DMS53 treated with DMSO at 0.1 percent for 48 hours (cell line): ENCODE data around the gene FAM111A.
A peak's percentile ranks its signal among the peaks of the same experiment; 100 is the strongest.

Experiments
- DNase-seq: peaks from one replicate; lab custom pipeline; 2025; ENCODE audit not compliant: unreplicated experiment; lab: John Stamatoyannopoulos, UW

FAM111A gene

DNA sequence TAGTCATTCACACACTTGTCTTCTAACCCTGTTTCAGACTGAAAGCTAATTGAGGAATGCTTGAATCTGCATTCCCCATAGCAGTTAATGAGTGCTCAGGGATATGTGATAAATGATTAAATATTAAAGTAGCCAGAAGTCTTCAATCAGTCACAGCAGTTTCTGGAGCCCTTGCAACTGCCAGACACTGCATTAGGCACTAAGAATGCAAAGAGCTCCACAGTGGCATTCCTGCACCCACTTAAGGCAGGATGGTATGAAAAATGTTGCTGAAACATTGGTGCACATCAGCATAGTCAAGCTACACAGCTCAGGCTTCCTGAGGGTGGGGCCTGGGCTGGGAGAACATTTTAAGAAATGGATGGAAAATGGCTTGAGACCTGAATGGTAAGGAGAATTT is 35.7 kb downstream of the FAM111A start:
- no peak for DNase-seq

DNA sequence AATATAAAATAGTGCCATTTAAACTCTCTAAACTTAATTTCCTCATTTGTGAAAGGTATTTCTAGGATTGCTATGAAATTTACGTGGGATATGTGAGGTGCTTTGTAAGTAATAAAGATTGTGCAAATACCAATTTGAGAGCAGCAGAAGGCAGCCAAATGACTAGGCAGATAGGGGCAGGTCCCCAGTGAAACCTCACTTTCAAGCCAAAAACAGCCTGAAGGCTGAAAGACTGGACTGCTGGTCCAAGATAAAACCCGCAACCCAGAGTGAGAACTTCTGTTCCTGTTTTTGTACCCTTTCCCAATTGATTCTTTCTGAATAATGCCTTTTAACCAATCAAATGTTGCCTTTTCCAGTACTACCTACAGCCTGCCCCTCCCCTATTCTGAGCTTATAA is 36.5 kb downstream of the FAM111A start:
- DNase-seq, result no peak

DNA sequence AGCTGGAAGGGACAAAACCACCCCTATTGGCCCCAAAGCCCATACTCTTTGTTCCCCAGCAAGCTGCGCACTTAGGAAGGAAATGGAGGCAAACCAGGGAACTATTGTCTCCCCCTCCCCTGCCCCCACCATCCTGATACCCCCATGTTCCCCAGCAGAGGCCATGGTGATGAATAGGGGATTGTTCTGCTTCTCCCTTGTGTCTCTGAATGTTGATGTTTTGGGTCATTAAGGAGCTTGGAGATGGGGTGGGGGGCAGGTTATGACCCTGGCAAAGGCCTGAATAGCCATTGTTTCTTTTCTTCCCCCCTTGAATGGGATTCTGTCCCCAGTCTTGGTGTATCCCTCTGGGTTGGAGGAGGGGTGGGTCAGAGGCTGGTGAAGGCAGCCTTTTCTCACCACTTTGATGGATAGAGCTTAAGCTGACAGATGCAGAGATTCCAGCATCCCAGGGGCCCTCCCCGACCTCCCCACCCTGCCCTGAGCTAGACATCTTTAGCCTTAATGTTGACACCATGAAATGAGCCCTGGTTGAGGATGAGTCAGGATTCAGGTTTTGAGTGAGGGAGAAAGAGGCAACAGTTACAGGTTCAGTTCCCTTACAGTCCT is 37.6 kb downstream of the FAM111A start:
- no peak for DNase-seq

GRCh38 chr11:59180907-59181306 is 38.3 kb downstream of the FAM111A start:
- no peak for DNase-seq

DNA sequence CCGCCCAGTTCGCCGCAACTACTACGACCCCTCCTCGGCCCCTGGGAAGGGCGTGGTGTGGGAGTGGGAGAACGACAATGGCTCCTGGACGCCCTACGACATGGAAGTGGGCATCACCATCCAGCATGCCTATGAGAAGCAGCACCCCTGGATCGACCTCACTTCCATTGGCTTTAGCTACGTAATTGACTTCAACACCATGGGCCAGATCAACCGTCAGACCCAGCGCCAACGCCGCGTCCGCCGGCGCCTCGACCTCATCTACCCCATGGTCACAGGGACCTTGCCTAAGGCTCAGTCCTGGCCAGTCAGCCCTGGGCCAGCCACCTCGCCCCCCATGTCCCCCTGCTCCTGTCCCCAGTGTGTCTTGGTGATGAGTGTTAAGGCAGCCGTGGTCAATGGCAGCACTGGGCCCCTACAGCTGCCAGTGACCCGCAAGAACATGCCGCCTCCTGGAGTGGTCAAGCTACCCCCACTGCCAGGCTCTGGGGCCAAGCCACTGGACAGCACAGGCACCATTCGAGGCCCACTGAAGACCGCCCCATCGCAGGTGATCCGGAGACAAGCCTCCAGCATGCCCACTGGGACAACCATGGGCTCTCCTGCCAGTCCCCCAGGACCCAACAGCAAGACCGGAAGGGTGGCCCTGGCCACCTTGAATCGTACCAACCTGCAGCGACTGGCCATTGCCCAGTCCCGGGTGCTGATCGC is 39.2 kb downstream of the FAM111A start:
- no peak for DNase-seq

- no peak for DNase-seq
These were observed 39.9 kb downstream of the FAM111A start for GRCh38 chr11:59182457-59183151.

- no peak for DNase-seq
These were observed 41.1 kb downstream of the FAM111A start for GRCh38 chr11:59183771-59184170.

GRCh38 chr11:59184691-59185339 is 42.2 kb downstream of the FAM111A start:
- DNase-seq, result no peak

DNA sequence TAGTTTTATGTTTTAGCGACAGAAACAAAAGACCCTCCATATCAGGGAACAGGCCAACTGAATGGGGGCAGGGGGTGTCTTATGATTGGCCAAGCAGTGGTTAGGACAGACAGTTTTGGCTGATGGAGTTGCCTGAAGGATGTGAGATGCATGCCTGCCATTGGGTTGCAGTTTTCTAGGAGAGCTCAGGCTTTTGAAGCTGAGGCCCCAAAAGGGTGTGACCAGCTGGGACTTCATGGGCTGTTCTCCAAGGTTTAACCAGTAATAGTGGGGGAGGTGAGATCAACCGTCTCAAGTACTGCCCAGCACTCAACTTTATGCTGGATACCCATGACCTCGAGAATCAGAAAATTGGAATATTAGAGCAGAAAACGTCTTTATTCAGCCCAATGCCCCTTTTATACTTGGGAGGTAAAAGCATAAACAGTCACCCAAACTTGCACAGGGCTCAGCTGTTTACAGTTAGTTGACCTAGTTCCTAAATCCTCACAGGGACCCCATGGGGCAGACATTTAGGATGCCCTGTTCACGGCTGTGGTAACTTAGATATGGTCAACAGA is 42.8 kb downstream of the FAM111A start:
- no peak for DNase-seq

GRCh38 chr11:59186130-59186594 is 43.5 kb downstream of the FAM111A start:
- peak; percentile 11 for DNase-seq

GRCh38 chr11:59187035-59187434 is 44.4 kb downstream of the FAM111A start:
- no peak for DNase-seq

DNA sequence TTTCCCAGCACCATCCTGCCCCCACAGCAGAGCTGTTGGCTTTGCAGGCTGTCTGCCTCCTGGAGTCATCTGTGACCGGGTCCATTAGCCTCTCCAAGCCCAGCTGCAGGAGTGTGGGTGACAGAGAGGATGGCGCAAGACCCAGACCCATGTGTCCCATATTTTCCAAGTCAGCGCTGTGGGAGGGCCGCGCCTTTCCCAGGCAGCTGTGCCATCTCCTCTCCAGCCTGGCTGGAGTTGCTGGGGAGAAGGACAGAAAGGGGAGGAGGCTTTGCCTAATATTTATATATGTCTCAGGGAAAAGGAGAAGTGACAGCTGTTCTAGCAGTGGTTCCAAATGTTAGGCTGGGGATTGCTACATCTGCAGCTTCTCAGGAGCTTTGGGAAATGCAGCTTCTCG is 44.9 kb downstream of the FAM111A start:
- DNase-seq, result no peak

DNA sequence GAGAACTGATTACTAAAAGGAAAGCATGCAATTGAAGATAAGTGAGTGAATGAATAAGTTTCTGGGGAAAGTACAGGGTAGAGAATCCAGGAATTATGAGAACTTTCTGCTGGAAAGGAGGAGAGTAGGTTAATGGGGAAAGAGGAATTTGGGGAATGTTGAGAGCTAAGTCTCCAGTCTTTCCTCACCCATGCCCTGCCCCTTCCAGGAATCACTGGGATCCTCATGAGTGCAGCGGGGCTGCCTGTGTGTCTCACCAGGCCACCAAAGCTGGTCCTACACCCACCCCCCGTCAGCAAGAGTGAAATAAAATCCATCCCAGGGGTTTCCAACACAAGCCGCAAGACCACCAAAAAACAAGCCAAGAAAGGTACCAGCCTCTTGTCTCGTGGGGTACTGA is 46.3 kb downstream of the FAM111A start:
- DNase-seq, result no peak

DNA sequence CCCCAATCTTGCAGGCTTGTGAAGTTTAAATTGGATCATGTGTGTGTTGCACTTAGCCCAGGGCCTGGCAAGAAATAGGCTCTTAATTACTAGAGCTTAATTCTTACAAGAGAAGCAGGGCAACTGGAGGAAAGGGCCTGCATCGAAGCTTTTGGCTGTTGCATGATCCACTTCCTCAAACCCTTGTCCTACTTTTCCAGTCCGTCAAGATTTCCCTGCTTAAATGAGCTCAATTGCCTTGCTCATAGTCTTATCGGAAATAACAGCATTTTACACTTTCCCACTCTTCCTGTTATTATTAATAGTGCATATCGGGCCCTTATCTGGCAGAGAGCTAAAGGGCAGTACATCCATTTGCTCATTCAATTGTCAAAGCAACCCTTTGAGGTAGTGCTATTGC is 47.3 kb downstream of the FAM111A start:
- no peak for DNase-seq

- no peak for DNase-seq
These were observed 48.4 kb downstream of the FAM111A start for GRCh38 chr11:59191095-59191494.

DNA sequence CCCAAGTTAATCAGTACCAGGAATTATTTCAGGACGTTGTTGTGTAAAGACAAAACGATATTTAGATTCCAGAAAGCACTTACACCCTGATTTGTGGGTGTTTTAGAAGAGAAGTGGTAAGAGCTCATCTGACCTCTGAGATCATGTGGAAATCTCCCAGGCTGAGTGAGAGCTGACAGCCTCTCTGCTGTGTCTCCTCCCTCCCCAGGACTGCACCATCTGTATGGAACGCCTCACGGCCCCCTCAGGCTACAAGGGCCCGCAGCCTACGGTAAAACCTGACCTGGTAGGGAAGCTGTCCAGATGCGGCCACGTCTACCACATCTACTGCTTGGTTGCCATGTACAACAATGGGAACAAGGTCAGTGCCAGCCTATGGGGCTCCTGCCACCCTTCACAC is 49.2 kb downstream of the FAM111A start:
- DNase-seq, result no peak

DNA sequence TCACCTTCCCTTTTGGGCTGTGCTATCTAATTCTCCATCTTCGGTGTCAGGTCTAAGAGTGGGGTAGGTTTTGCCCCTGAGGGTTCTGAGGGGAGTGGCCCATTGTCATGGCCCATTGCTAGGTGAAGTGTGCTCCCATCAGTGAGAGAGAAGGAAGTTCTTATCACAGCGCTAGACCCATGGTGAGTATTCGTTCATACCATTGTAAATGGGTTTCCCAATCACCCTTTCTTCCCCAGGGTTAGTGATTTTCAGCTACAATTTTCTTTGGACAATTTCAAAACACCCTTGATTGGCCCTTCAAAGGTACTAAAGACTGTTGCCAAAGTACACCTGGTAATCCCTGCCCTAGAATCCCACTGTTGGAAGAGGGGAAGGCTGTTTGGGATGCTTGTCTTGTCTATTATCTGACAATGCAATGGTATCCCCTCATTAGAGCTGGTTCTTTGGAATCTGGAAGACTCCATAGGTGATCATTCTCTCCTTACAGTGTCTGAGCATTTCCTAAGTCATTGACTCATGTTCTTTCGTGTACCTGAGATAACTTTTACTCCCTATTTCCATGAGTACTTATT is 49.9 kb downstream of the FAM111A start:
- no peak for DNase-seq

DNA sequence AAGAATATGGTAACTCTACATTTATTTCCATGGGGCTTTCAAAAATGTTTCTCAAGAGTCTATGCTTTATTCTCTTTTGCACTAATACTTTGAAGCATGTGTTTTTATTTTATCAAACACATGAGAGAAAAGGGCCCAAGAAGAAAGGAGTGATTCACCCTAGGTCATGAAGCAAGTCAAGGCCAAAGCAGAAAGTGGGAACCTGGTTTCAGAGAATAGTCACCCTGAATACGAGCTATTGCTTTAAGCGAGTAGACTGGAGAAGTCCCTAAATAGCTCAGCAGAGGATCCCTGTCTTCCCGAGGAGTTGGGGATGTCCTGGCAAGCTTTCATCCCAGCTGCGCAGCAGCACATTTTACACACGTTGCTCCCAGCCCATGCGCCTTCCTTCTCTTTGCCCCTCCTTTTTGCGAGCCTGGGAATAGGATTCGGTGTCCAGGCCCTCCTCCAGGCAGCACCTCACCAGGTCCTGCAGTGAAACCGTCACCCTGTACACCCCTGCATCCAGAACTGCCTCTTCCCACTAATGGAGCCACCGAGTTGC is 51.0 kb downstream of the FAM111A start:
- no peak for DNase-seq

GRCh38 chr11:59195586-59195985 is 52.9 kb downstream of the FAM111A start:
- DNase-seq, result no peak

- DNase-seq, result no peak
These were observed 54.1 kb downstream of the FAM111A start for GRCh38 chr11:59196777-59197176.

- DNase-seq, result no peak
These were observed 55.3 kb downstream of the FAM111A start for GRCh38 chr11:59197991-59198390.
